K562 (cell line): Measurements from ENCODE around the gene ARID5B. TPM values are rescaled to one million over a fixed set of nuclear protein-coding genes. Genes with fewer than 3 reads are reported as not detected.

Experiments
- ATAC-seq: fragments of 200-7000 bp; cut with Tn5 transposase; 3 replicates; pipeline ENCODE4 v1.9.1; 2020; ENCODE audit warnings: moderate library complexity
- BruUV-seq: library from RNA; stranded (reverse); fragments of 400-500 nt; replicated peaks from 2 replicates; lab custom pipeline; 2021; lab: Mats Ljungman, UMichigan
- CTCF ChIA-PET: fragments of 300-600 bp; formaldehyde crosslinking; extraction: SDS; loops from one replicate; lab custom pipeline; 2021; ENCODE audit warnings: low intra/inter-chr PET ratio; lab: Yijun Ruan, JAX
- POLR2A ChIA-PET: fragments of 300-600, 350-650 bp; sonication (Branson Sonifier 250); formaldehyde crosslinking; extraction: SDS; loops from one replicate; lab custom pipeline; 2021; ENCODE audit warnings: antibody characterized with exemption, inconsistent platforms; lab: Yijun Ruan, JAX
- DNase-seq, 4 experiments: peaks; one replicate each; pipeline versions ENCODE4 v3.0.0 to v3.0.0-alpha.2; 2011 to 2018; ENCODE audit warnings: low spot score in 3 of 4, mixed read lengths in 3 of 4; ENCODE audit errors: extremely low read depth in 1 of 4
- FAIRE-seq: peaks from 2 replicates; lab custom pipeline; 2011; peaks lifted over from hg19 to GRCh38; lab: Jason Lieb, UNC
- H2AFZ ChIP-seq: 2 replicates; pipeline ENCODE4 v1.6.0; 2011; ENCODE audit warnings: low read depth, low read length, control low read depth, inconsistent platforms
- H3K27ac ChIP-seq: fragments of 200-600 bp; 3 replicates; pipeline ENCODE4 v1.8.0; 2011; ENCODE audit warnings: low read depth, mild to moderate bottlenecking, control low read depth, inconsistent platforms, low read length, moderate library complexity, mixed read lengths; ENCODE audit errors: extremely low read depth
- H3K27me3 ChIP-seq, 2 experiments: fragments of 300-600 bp in 1 of 2; 2 replicates in 1 of 2; 3 replicates in 1 of 2; pipeline versions ENCODE4 v1.6.0 to v1.8.0; 2011; ENCODE audit warnings: inconsistent platforms in 2 of 2, low read length in 2 of 2, mild to moderate bottlenecking in 1 of 2, mixed read lengths in 1 of 2, moderate library complexity in 1 of 2; ENCODE audit not compliant: control insufficient read depth in 2 of 2, insufficient read depth in 2 of 2
- H3K36me3 ChIP-seq: fragments of 300-600 bp; 3 replicates; pipeline ENCODE4 v1.8.0; 2011; ENCODE audit warnings: mild to moderate bottlenecking, low read length, inconsistent platforms; ENCODE audit not compliant: control insufficient read depth, insufficient read depth
- H3K4me1 ChIP-seq, 2 experiments: fragments of 200-600 bp in 1 of 2; replicated peaks in 1 of 2; 2 replicates in 1 of 2; 3 replicates in 1 of 2; pipeline versions ENCODE4 v1.5.1 to v1.8.0; 2011; ENCODE audit warnings: inconsistent platforms in 2 of 2, low read length in 2 of 2, mild to moderate bottlenecking in 1 of 2, mixed read lengths in 1 of 2, moderate library complexity in 1 of 2; ENCODE audit not compliant: control insufficient read depth in 2 of 2, insufficient read depth in 2 of 2
- H3K4me2 ChIP-seq: 2 replicates; pipeline ENCODE4 v1.6.1; 2011; ENCODE audit warnings: low read length, control low read depth, inconsistent platforms, mixed read lengths; ENCODE audit not compliant: insufficient read depth
- H3K4me3 ChIP-seq: fragments of 200-600 bp; sonication (generic), shearing (Covaris generic); 2 replicates; pipeline ENCODE4 v1.5.1; 2016; ENCODE audit warnings: control low read depth, inconsistent platforms
- H3K79me2 ChIP-seq: fragments of 200-600 bp; 3 replicates; pipeline ENCODE4 v1.8.0; 2011; ENCODE audit warnings: low read length, inconsistent platforms; ENCODE audit not compliant: control insufficient read depth, insufficient read depth
- H3K9ac ChIP-seq, 2 experiments: 2 replicates each; pipeline versions ENCODE4 v1.6.0 to v1.6.1; 2011; ENCODE audit warnings: low read depth in 2 of 2, low read length in 2 of 2, control low read depth in 1 of 2, inconsistent platforms in 1 of 2, mild to moderate bottlenecking in 1 of 2, mixed read lengths in 1 of 2; ENCODE audit not compliant: insufficient read depth in 1 of 2
- H3K9me1 ChIP-seq: one replicate; pipeline ENCODE4 v1.6.0; 2011; ENCODE audit warnings: inconsistent platforms, mild to moderate bottlenecking, low read length, moderate library complexity; ENCODE audit not compliant: control insufficient read depth, insufficient read depth
- H3K9me3 ChIP-seq: replicated peaks from 2 replicates; pipeline ENCODE4 v1.5.1; 2011; ENCODE audit warnings: low read depth, low read length, inconsistent platforms; ENCODE audit not compliant: control insufficient read depth, insufficient read depth
- H4K20me1 ChIP-seq: replicated peaks from 2 replicates; pipeline ENCODE4 v1.6.1; 2011; ENCODE audit warnings: low read length, inconsistent platforms, mixed read lengths; ENCODE audit not compliant: control insufficient read depth, insufficient read depth
- BCOR ChIP-seq: fragments of 450-650 bp; IDR thresholded peaks from 2 replicates; pipeline ENCODE4 v1.6.1; 2016
- DACH1 ChIP-seq: fragments of 450-650 bp; IDR thresholded peaks from 2 replicates; pipeline ENCODE4 v1.6.1; 2018; ENCODE audit not compliant: partially characterized antibody
- ELF4 ChIP-seq: fragments of 450-650 bp; formaldehyde crosslinking; IDR thresholded peaks from 2 replicates; pipeline ENCODE4 v1.4.0; 2022; ENCODE audit warnings: missing genetic modification characterization
- GTF2E2 ChIP-seq: fragments of 200-800 bp; sonication (Bioruptor generic); IDR thresholded peaks from 2 replicates; pipeline ENCODE4 v1.6.1; 2016; ENCODE audit warnings: missing genetic modification characterization, missing compliant biosample characterization
- HSF4 ChIP-seq: fragments of 250-450 bp; sonication (Bioruptor Pico); IDR thresholded peaks from 2 replicates; pipeline ENCODE4 v2.1.2; 2022; ENCODE audit warnings: mild to moderate bottlenecking, moderate library complexity, borderline replicate concordance
- MEF2D ChIP-seq: conservative IDR thresholded peaks from 2 replicates; pipeline ENCODE4 v1.6.1; 2016; ENCODE audit warnings: low read depth, missing genetic modification characterization, missing compliant biosample characterization
- ZNF133 ChIP-seq: fragments of 250-450 bp; sonication (Bioruptor Pico); IDR thresholded peaks from 2 replicates; pipeline ENCODE4 v1.4.0; 2020; ENCODE audit warnings: mild to moderate bottlenecking
- ZNF143 ChIP-seq: sonication (generic); formaldehyde crosslinking; IDR thresholded peaks from 2 replicates; pipeline ENCODE4 v1.9.0; 2022; ENCODE audit warnings: mild to moderate bottlenecking, missing genetic modification reagents
- ZNF583 ChIP-seq: fragments of 250-450 bp; sonication (Bioruptor Pico); IDR thresholded peaks from 2 replicates; pipeline ENCODE4 v1.4.0; 2020
- WGBS: fragments of 100-300 bp; shearing (Covaris generic); methylation state at CpG from one replicate; pipeline ENCODE4 v1.1.6; 2016; ENCODE audit warnings: low coverage, mixed read lengths; ENCODE audit not compliant: insufficient coverage; ENCODE audit errors: missing lambda C conversion rate; 5-methylcytosine and 5-hydroxymethylcytosine counted together
- in situ Hi-C: fragments of 300-500 bp; cut with MboI; formaldehyde crosslinking; loops from 4 replicates; pipeline ENCODE4 v1.15.0; 2018; ENCODE audit warnings: inconsistent platforms, mixed read lengths
- intact Hi-C: fragments of 100-400 bp; cut with micrococcal nuclease; formaldehyde crosslinking; loops from 2 replicates; pipeline ENCODE4 v1.14.2; 2022
- polyA plus RNA-seq, 8 experiments: library from polyadenylated mRNA; depleted of rRNA in 4 of 8; stranded (reverse) in 5 of 8; unstranded in 3 of 8; fragments of >200 nt; fragmentation: Nextera tagmentation in 2 of 8; fragmentation: Illumina TruSeq in 1 of 8; extraction: Ambion mirVana in 2 of 8; extraction: Trizol in 1 of 8; gene quantifications; 2 replicates each; pipeline versions ENCODE4 v1.2.1 to v1.2.3, GENCODE V29; 2011 to 2014; ENCODE audit warnings: inconsistent platforms in 1 of 8, missing spikeins in 1 of 8
- total RNA-seq, 7 experiments: library from RNA; depleted of rRNA in 6 of 7; stranded (reverse); fragments of >200 nt in 6 of 7; fragmentation: Illumina TruSeq in 2 of 7; extraction: Trizol in 2 of 7; gene quantifications; 2 replicates each; pipeline versions ENCODE4 v1.2.1 to v1.2.3, GENCODE V29; 2011 to 2021; ENCODE audit warnings: low replicate concordance in 1 of 7
- TF ChIP-seq, protein P1 (sequence below): fragments of 450-650 bp; IDR thresholded peaks from 2 replicates; pipeline ENCODE4 v1.7.0; 2016; ENCODE audit warnings: borderline replicate concordance
- TF ChIP-seq, protein P2 (sequence below): sonication (generic); formaldehyde crosslinking; IDR thresholded peaks from 2 replicates; pipeline ENCODE4 v1.5.0; 2020; ENCODE audit warnings: missing genetic modification reagents
- TF ChIP-seq, protein P3 (sequence below): fragments of 450-650 bp; formaldehyde crosslinking; IDR thresholded peaks from 2 replicates; pipeline ENCODE4 v1.4.0; 2020; ENCODE audit warnings: mild to moderate bottlenecking, moderate library complexity
- TF ChIP-seq, protein P4 (sequence below): fragments of 450-650 bp; formaldehyde crosslinking; IDR thresholded peaks from 2 replicates; pipeline ENCODE4 v1.4.0; 2022; ENCODE audit warnings: missing genetic modification characterization
- TF ChIP-seq, protein P5 (sequence below): sonication (generic); formaldehyde crosslinking; IDR thresholded peaks from 2 replicates; pipeline ENCODE4 v1.8.1; 2023; ENCODE audit warnings: mild to moderate bottlenecking, missing genetic modification reagents

ARID5B gene
- total and polyA plus RNA-seq, 9 of the 15 experiments (the other 6 are each of a cell fraction or from before 2014, with no cell fraction given): 0.48 to 1.6 (median 0.80) TPM

GRCh38 chr10:62000726-62001125, 99.2 kb downstream of the ARID5B start:
- Histone ChIP-seq H3K36me3 (no peaks in the 10 kb centered on the region), H4K20me1 (no peaks in the 10 kb centered on the region), H3K79me2 (no peaks in the 10 kb centered on the region), H3K27ac (no peak overlapping the region), H3K4me3 (no peak overlapping the region), H3K9me3 (no peaks in the 10 kb centered on the region), H3K4me1 (no peaks in the 10 kb centered on the region), H3K9ac (no peak overlapping the region), H3K27me3 (no peaks in the 10 kb centered on the region; a peak in 2 of 5 replicates), H2AFZ (no peak overlapping the region), H3K9me1 (no peaks in the 10 kb centered on the region), H3K4me2 (no peak overlapping the region)
- intact Hi-C loops (no loop called here), in situ Hi-C loops (no loop called here)
- ChIA-PET CTCF (no interaction called here), POLR2A (no interaction called here)
- DNase-seq (no peak), ATAC-seq (no peak), FAIRE-seq (no peak)
- 8% methylated on average over 7 of the region's 7 CpGs for WGBS
- no TSS peak for BruUV-seq
- TF ChIP-seq, protein P1, sequence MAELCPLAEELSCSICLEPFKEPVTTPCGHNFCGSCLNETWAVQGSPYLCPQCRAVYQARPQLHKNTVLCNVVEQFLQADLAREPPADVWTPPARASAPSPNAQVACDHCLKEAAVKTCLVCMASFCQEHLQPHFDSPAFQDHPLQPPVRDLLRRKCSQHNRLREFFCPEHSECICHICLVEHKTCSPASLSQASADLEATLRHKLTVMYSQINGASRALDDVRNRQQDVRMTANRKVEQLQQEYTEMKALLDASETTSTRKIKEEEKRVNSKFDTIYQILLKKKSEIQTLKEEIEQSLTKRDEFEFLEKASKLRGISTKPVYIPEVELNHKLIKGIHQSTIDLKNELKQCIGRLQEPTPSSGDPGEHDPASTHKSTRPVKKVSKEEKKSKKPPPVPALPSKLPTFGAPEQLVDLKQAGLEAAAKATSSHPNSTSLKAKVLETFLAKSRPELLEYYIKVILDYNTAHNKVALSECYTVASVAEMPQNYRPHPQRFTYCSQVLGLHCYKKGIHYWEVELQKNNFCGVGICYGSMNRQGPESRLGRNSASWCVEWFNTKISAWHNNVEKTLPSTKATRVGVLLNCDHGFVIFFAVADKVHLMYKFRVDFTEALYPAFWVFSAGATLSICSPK: no peak
- TF ChIP-seq, protein P2, sequence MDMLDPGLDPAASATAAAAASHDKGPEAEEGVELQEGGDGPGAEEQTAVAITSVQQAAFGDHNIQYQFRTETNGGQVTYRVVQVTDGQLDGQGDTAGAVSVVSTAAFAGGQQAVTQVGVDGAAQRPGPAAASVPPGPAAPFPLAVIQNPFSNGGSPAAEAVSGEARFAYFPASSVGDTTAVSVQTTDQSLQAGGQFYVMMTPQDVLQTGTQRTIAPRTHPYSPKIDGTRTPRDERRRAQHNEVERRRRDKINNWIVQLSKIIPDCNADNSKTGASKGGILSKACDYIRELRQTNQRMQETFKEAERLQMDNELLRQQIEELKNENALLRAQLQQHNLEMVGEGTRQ (CRISPR knock-in tag): peak; percentile 41; the same call in 1 of the 2 replicates
- TF ChIP-seq, protein P3, sequence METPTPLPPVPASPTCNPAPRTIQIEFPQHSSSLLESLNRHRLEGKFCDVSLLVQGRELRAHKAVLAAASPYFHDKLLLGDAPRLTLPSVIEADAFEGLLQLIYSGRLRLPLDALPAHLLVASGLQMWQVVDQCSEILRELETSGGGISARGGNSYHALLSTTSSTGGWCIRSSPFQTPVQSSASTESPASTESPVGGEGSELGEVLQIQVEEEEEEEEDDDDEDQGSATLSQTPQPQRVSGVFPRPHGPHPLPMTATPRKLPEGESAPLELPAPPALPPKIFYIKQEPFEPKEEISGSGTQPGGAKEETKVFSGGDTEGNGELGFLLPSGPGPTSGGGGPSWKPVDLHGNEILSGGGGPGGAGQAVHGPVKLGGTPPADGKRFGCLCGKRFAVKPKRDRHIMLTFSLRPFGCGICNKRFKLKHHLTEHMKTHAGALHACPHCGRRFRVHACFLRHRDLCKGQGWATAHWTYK (CRISPR knock-in tag): no peak
- TF ChIP-seq GTF2E2 (tag): no peak
- TF ChIP-seq ZNF133: no peak
- TF ChIP-seq ZNF143 (CRISPR knock-in tag): no peak
- no peak for TF ChIP-seq HSF4
- TF ChIP-seq, protein P4, sequence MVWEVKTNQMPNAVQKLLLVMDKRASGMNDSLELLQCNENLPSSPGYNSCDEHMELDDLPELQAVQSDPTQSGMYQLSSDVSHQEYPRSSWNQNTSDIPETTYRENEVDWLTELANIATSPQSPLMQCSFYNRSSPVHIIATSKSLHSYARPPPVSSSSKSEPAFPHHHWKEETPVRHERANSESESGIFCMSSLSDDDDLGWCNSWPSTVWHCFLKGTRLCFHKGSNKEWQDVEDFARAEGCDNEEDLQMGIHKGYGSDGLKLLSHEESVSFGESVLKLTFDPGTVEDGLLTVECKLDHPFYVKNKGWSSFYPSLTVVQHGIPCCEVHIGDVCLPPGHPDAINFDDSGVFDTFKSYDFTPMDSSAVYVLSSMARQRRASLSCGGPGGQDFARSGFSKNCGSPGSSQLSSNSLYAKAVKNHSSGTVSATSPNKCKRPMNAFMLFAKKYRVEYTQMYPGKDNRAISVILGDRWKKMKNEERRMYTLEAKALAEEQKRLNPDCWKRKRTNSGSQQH (CRISPR knock-in tag): no peak
- TF ChIP-seq BCOR: no peak
- no peak for TF ChIP-seq ELF4 (CRISPR knock-in tag)
- peak; percentile 71 for TF ChIP-seq DACH1
- TF ChIP-seq, protein P5, sequence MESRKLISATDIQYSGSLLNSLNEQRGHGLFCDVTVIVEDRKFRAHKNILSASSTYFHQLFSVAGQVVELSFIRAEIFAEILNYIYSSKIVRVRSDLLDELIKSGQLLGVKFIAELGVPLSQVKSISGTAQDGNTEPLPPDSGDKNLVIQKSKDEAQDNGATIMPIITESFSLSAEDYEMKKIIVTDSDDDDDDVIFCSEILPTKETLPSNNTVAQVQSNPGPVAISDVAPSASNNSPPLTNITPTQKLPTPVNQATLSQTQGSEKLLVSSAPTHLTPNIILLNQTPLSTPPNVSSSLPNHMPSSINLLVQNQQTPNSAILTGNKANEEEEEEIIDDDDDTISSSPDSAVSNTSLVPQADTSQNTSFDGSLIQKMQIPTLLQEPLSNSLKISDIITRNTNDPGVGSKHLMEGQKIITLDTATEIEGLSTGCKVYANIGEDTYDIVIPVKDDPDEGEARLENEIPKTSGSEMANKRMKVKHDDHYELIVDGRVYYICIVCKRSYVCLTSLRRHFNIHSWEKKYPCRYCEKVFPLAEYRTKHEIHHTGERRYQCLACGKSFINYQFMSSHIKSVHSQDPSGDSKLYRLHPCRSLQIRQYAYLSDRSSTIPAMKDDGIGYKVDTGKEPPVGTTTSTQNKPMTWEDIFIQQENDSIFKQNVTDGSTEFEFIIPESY (CRISPR knock-in tag): no peak
- no peak for TF ChIP-seq ZNF583 (CRISPR knock-in tag)
- TF ChIP-seq MEF2D: no peak
